Esophagus muscularis mucosa (tissue), 3 donors: Measurements from ENCODE around the gene PTPRT.

Experiments
- POLR2AphosphoS5 ChIP-seq, 2 donors: sonication (generic); formaldehyde crosslinking; IDR thresholded peaks; one replicate each; pipeline ENCODE4 v1.6.1; 2017; ENCODE audit warnings: antibody characterized with exemption in 2 of 2
- TF ChIP-seq, protein P1 (sequence below), 3 experiments: fragments of 200-600 bp in 2 of 3; fragments of 450-650 bp in 1 of 3; sonication (generic) in 2 of 3; IDR thresholded peaks; one replicate each; pipeline ENCODE4 v1.5.1; 2017 to 2019; ENCODE audit warnings: antibody characterized with exemption in 3 of 3, mild to moderate bottlenecking in 2 of 3, moderate library complexity in 1 of 3

DNA sequence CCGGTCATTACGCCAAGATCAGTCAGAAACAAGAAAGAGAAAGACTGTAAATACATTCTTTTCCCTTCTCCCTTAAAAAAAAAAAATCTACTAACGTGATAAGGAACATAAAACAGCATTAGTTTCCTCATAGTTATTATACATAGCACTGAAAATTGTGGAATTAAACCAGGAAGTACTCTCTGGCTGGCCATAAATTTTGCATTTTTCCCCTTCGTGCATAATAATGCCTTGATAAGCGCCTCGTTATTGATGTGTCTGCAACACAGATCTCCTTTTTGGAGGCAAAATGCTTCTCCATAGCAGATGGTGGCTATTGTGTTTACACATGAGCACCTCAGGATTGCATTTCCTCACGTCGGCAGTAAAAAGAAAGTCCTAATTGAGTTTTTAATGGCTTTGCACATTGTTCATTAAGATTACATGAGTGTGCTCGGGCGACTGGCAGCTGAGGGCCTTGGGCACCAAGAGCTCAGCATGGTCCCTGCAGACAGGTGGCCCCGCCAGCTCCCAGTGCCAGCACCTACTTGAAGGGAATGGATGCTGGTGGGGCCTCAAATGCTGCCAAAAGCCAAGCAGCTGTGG, 394.5 kb downstream of the PTPRT start:
- TF ChIP-seq, protein P1, sequence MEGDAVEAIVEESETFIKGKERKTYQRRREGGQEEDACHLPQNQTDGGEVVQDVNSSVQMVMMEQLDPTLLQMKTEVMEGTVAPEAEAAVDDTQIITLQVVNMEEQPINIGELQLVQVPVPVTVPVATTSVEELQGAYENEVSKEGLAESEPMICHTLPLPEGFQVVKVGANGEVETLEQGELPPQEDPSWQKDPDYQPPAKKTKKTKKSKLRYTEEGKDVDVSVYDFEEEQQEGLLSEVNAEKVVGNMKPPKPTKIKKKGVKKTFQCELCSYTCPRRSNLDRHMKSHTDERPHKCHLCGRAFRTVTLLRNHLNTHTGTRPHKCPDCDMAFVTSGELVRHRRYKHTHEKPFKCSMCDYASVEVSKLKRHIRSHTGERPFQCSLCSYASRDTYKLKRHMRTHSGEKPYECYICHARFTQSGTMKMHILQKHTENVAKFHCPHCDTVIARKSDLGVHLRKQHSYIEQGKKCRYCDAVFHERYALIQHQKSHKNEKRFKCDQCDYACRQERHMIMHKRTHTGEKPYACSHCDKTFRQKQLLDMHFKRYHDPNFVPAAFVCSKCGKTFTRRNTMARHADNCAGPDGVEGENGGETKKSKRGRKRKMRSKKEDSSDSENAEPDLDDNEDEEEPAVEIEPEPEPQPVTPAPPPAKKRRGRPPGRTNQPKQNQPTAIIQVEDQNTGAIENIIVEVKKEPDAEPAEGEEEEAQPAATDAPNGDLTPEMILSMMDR (IDR thresholded peaks at IDR 0.05): no peak
- TF ChIP-seq POLR2AphosphoS5 (IDR thresholded peaks at IDR 0.05): no peak
